ENCODE data around the gene IRAK1. TPM values are rescaled to one million over a fixed set of nuclear protein-coding genes. Genes with fewer than 3 reads are reported as not detected.

Gene IRAK1
- polyA plus RNA-seq, 12 donors: 27.7 to 48.5 (median 39.2) TPM; not detected in 1

GRCh38 chrX:153972368-153973126 lies 47.2 kb downstream of the IRAK1 start, which contains the start of gene TMEM187:
Gene TMEM187 (plus strand): TSS chrX:153972754. CDS start chrX:153982063, 9,309 bp downstream.
- DNase-seq: peak; percentile 90

GRCh38 chrX:153971450-153972367 lies 48.0 kb downstream of the IRAK1 start, which contains the start of gene HCFC1:
Gene HCFC1 (minus strand): TSS chrX:153971818. CDS start chrX:153970840, 978 bp downstream.
- DNase-seq: peak; percentile 95

GRCh38 chrX:153971124-153971449 lies 48.6 kb downstream of the IRAK1 start:
- DNase-seq: peak; percentile 92

- peak; percentile 77 for DNase-seq
Observed at GRCh38 chrX:153970357-153971123, 49.2 kb downstream of the IRAK1 start.

GRCh38 chrX:153969904-153970356 lies 49.8 kb downstream of the IRAK1 start:
- DNase-seq: no peak

- no peak for DNase-seq
Observed at GRCh38 chrX:153969125-153969903, 50.4 kb downstream of the IRAK1 start.

GRCh38 chrX:153968754-153969124 lies 51.0 kb downstream of the IRAK1 start:
- no peak for DNase-seq

GRCh38 chrX:153968255-153968654 lies 51.4 kb downstream of the IRAK1 start:
- DNase-seq: no peak

GRCh38 chrX:153967536-153968224 lies 52.0 kb downstream of the IRAK1 start:
- no peak for DNase-seq

- no peak for DNase-seq
Observed at GRCh38 chrX:153966841-153967535, 52.7 kb downstream of the IRAK1 start.

GRCh38 chrX:153966283-153966688 lies 53.4 kb downstream of the IRAK1 start:
- no peak for DNase-seq

GRCh38 chrX:153965406-153965805 lies 54.3 kb downstream of the IRAK1 start:
- DNase-seq: no peak

- no peak for DNase-seq
Observed at GRCh38 chrX:153964105-153964504, 55.6 kb downstream of the IRAK1 start.

GRCh38 chrX:153963546-153963945 lies 56.2 kb downstream of the IRAK1 start:
- no peak for DNase-seq

GRCh38 chrX:153961292-153961691 lies 58.4 kb downstream of the IRAK1 start:
- no peak for DNase-seq

- DNase-seq: no peak
Observed at GRCh38 chrX:153960786-153961185, 58.9 kb downstream of the IRAK1 start.
